Body of pancreas (tissue), 4 donors: Measurements from ENCODE around the gene MYBBP1A.

ENCODE experiments used
- POLR2A ChIP-seq, 3 donors: fragments of 450-650 bp; IDR thresholded peaks; one replicate each; pipeline ENCODE4 v1.6.1; 2016; ENCODE audit warnings: antibody characterized with exemption in 3 of 3, mild to moderate bottlenecking in 2 of 3
- TF ChIP-seq, protein P1 (sequence below), 7 experiments: fragments of 450-650 bp in 4 of 7; fragments of 200-600 bp in 3 of 7; sonication (generic) in 3 of 7; IDR thresholded peaks; one replicate each; pipeline ENCODE4 v1.5.1; 2016 to 2019; ENCODE audit warnings: antibody characterized with exemption in 7 of 7

DNA sequence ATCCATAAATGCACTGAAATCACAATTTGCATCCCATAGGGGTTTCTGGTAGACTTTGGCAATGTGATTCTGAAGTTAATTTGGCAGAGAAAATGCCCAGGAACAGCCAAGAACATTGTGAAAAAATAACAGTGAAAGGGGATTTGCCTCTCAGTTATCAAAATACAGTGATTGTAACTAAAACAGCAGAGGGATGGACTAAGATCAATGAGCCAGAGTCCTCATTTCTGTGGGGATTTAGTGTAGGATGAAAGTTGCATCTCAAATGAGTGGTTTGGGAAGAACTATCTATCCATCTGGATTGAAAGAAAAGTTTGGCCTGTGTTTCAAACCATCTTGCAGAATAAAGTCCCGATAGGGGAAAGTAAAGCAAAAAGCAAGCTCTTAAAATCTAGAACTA is 28.1 kb downstream of the MYBBP1A start:
- TF ChIP-seq, protein P1, sequence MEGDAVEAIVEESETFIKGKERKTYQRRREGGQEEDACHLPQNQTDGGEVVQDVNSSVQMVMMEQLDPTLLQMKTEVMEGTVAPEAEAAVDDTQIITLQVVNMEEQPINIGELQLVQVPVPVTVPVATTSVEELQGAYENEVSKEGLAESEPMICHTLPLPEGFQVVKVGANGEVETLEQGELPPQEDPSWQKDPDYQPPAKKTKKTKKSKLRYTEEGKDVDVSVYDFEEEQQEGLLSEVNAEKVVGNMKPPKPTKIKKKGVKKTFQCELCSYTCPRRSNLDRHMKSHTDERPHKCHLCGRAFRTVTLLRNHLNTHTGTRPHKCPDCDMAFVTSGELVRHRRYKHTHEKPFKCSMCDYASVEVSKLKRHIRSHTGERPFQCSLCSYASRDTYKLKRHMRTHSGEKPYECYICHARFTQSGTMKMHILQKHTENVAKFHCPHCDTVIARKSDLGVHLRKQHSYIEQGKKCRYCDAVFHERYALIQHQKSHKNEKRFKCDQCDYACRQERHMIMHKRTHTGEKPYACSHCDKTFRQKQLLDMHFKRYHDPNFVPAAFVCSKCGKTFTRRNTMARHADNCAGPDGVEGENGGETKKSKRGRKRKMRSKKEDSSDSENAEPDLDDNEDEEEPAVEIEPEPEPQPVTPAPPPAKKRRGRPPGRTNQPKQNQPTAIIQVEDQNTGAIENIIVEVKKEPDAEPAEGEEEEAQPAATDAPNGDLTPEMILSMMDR (IDR thresholded peaks at IDR 0.05) = no peak
- TF ChIP-seq POLR2A (IDR thresholded peaks at IDR 0.05) = no peak
